Activated B cell treated with CpG ODN at 0.5 μM for 24 hours (primary cell): ENCODE data around the gene NOTCH4. TPM values are rescaled to one million over a fixed set of nuclear protein-coding genes. Genes with fewer than 3 reads are reported as not detected.

Experiments
- ATAC-seq: fragments of 200-7000 bp; cut with Tn5 transposase; one replicate; pipeline ENCODE4 v1.10.0; 2021; ENCODE audit warnings: low read depth, mild to moderate bottlenecking, moderate library complexity
- CTCF ChIA-PET: fragments of 350-600 bp; sonication (Branson Sonifier 250); formaldehyde crosslinking; loops from one replicate; lab custom pipeline; 2021; ENCODE audit warnings: antibody characterized with exemption; lab: Charles Lee
- POLR2A ChIA-PET: fragments of 350-600 bp; sonication (Branson Sonifier 250); formaldehyde crosslinking; loops from one replicate; lab custom pipeline; 2021; ENCODE audit warnings: antibody characterized with exemption; lab: Charles Lee
- DNase-seq: peaks from one replicate; pipeline ENCODE4 v3.0.0; 2022
- H3K27ac Mint-ChIP-seq: one replicate; pipeline ENCODE4 v1.8.0; 2020; ENCODE audit warnings: mixed read lengths
- H3K27me3 Mint-ChIP-seq: one replicate; pipeline ENCODE4 v1.8.0; 2021; ENCODE audit warnings: mixed read lengths
- H3K36me3 Mint-ChIP-seq: one replicate; pipeline ENCODE4 v1.8.0; 2021; ENCODE audit warnings: low read depth, mixed read lengths
- H3K4me1 Mint-ChIP-seq: one replicate; pipeline ENCODE4 v1.8.0; 2021; ENCODE audit warnings: mixed read lengths
- H3K4me3 Mint-ChIP-seq: one replicate; pipeline ENCODE4 v1.8.0; 2020; ENCODE audit warnings: mild to moderate bottlenecking, mixed read lengths
- H3K9me3 Mint-ChIP-seq: one replicate; pipeline ENCODE4 v1.8.0; 2020; ENCODE audit warnings: mixed read lengths
- CTCF ChIP-seq: fragments of 200-600 bp; IDR thresholded peaks from one replicate; pipeline ENCODE4 v1.8.0; 2022; ENCODE audit warnings: antibody characterized with exemption, mild to moderate bottlenecking
- intact Hi-C: fragments of 100-400 bp; cut with micrococcal nuclease; formaldehyde crosslinking; loops from one replicate; pipeline ENCODE4 v1.15.1; 2024
- total RNA-seq: library from RNA; stranded (reverse); gene quantifications from 2 replicates; pipeline ENCODE4 v1.2.3, GENCODE V29; 2022

The NOTCH4 gene
- total RNA-seq, 1 donor from 2014 or later, result 3.3 TPM

- ChIA-PET CTCF (no interaction called here), POLR2A (no interaction called here)
- intact Hi-C loops, result no loop called here
- ATAC-seq (no peak), DNase-seq (no peak)
- Mint-ChIP-seq H3K4me3 (no peak within 1 kb of the TSS), H3K36me3 (peaks cover 82% of the 10 kb centered on the region), H3K4me1 (peaks cover 48% of the 10 kb centered on the region), H3K9me3 (no peaks in the 10 kb centered on the region), H3K27me3 (no peaks in the 10 kb centered on the region), H3K27ac (no peak within 1 kb of the TSS)
- no peak for TF ChIP-seq CTCF
Measured at GRCh38 chr6:32184084-32184640, 39.7 kb downstream of the NOTCH4 start, which contains the start of gene AGER. AGER (minus strand) TSS chr6:32184253; CDS start chr6:32184222, 31 bp downstream.

DNA sequence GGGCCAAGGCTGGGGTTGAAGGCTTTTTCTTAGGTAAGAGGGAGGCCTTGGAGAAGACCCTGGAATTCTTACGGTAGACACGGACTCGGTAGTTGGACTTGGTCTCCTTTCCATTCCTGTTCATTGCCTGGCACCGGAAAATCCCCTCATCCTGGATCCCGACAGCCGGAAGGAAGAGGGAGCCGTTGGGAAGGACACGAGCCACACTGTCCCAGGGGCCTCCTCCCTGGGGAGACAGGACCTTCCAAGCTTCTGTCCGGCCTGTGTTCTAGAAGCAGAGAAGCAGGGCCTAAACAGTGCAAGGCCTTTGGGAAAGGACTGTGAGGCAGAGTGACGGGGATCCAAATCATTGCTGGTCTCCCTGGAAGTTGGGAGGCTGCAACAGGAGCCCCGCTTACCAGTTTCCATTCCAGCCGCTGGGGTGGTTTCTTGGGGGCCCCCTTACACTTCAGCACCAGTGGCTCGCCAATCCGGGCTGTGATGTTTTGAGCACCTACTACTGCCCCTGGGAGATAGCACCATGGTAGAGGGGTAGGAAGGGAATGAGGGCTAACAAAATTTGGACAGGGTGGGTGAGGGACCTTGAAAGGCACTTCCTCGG, 40.3 kb downstream of the NOTCH4 start:
- H3K4me3 Mint-ChIP-seq, result no peak overlapping the region
- H3K27ac Mint-ChIP-seq, result no peak overlapping the region
- peaks cover 82% of the 10 kb centered on the region for H3K36me3 Mint-ChIP-seq
- POLR2A ChIA-PET, result interaction anchor here (1.1 to 1.9 kb wide), 2 partner anchors 9 to 12 kb away, joined by 5 to 9 read pairs; partner anchors contain the start of gene GPSM3
- peaks cover 48% of the 10 kb centered on the region for H3K4me1 Mint-ChIP-seq
- no peak for ATAC-seq
- DNase-seq, result no peak
- CTCF ChIA-PET, result no interaction called here
- no peak for TF ChIP-seq CTCF
- H3K27me3 Mint-ChIP-seq, result no peaks in the 10 kb centered on the region
- no peaks in the 10 kb centered on the region for H3K9me3 Mint-ChIP-seq
- intact Hi-C loops, result no loop called here

- ChIA-PET CTCF (no interaction called here), POLR2A (interaction anchor here (1.1 to 2.2 kb wide), 3 partner anchors 7 to 12 kb away, joined by 5 to 19 read pairs (median 9); partner anchors contain the start of genes GPSM3 and PBX2)
- Mint-ChIP-seq H3K36me3 (peaks cover 82% of the 10 kb centered on the region), H3K9me3 (no peaks in the 10 kb centered on the region), H3K27me3 (no peaks in the 10 kb centered on the region), H3K4me3 (no peak overlapping the region), H3K27ac (no peak overlapping the region), H3K4me1 (peaks cover 46% of the 10 kb centered on the region)
- DNase-seq (no peak), ATAC-seq (no peak)
- intact Hi-C loops, result no loop called here
- no peak for TF ChIP-seq CTCF
Measured at GRCh38 chr6:32183030-32183429, 40.8 kb downstream of the NOTCH4 start.

- Mint-ChIP-seq H3K36me3 (peaks cover 79% of the 10 kb centered on the region), H3K4me3 (no peak overlapping the region), H3K27me3 (no peaks in the 10 kb centered on the region), H3K9me3 (no peaks in the 10 kb centered on the region), H3K4me1 (peaks cover 45% of the 10 kb centered on the region), H3K27ac (no peak overlapping the region)
- DNase-seq, result no peak
- TF ChIP-seq CTCF, result no peak
- POLR2A ChIA-PET, result interaction anchor here (0.6 to 2.2 kb wide), 5 partner anchors 8 to 42 kb away, joined by 3 to 19 read pairs (median 8); partner anchors contain the start of genes GPSM3 and PBX2
- CTCF ChIA-PET, result interaction anchor here (1.0 kb wide), 1 partner anchor 13 kb away, joined by 4 read pairs; no protein-coding TSS in a partner anchor
- no peak for ATAC-seq
- intact Hi-C loops, result no loop called here
Measured at GRCh38 chr6:32182555-32182981, 41.3 kb downstream of the NOTCH4 start.

- no peaks in the 10 kb centered on the region for H3K9me3 Mint-ChIP-seq
- intact Hi-C loops, result no loop called here
- POLR2A ChIA-PET, result interaction anchor here (0.6 to 2.2 kb wide), 5 partner anchors 8 to 41 kb away, joined by 3 to 19 read pairs (median 8); partner anchors contain the start of genes GPSM3 and PBX2
- no peak for TF ChIP-seq CTCF
- ATAC-seq (no peak), DNase-seq (no peak)
- H3K4me1 Mint-ChIP-seq, result peaks cover 45% of the 10 kb centered on the region
- CTCF ChIA-PET, result interaction anchor here (1.0 kb wide), 1 partner anchor 14 kb away, joined by 4 read pairs; no protein-coding TSS in a partner anchor
- H3K27ac Mint-ChIP-seq, result no peak overlapping the region
- no peaks in the 10 kb centered on the region for H3K27me3 Mint-ChIP-seq
- H3K36me3 Mint-ChIP-seq, result peaks cover 73% of the 10 kb centered on the region
- H3K4me3 Mint-ChIP-seq, result no peak overlapping the region
Measured at GRCh38 chr6:32181915-32182529, 41.8 kb downstream of the NOTCH4 start.
